Mucosa of stomach (tissue), 1 donor: ENCODE measurements around the gene SOX13.
A peak's percentile ranks its signal among the peaks of the same experiment; 100 is the strongest.

ENCODE experiments used
- H3K27me3 ChIP-seq: one replicate; pipeline ENCODE4 v1.7.0; 2013; ENCODE audit warnings: mild to moderate bottlenecking, low read length; ENCODE audit not compliant: control insufficient read depth, insufficient read depth
- H3K36me3 ChIP-seq: one replicate; pipeline ENCODE4 v1.7.0; 2013; ENCODE audit warnings: low read length; ENCODE audit not compliant: control insufficient read depth, insufficient read depth
- H3K4me1 ChIP-seq: one replicate; pipeline ENCODE4 v1.7.0; 2013; ENCODE audit warnings: mild to moderate bottlenecking, low read length; ENCODE audit not compliant: control insufficient read depth, insufficient read depth
- H3K4me3 ChIP-seq: one replicate; pipeline ENCODE4 v1.7.0; 2013; ENCODE audit warnings: low read length
- H3K9ac ChIP-seq: one replicate; pipeline ENCODE4 v1.7.0; 2013; ENCODE audit warnings: mild to moderate bottlenecking, low read length, moderate library complexity
- H3K9me3 ChIP-seq: one replicate; pipeline ENCODE4 v1.7.0; 2013; ENCODE audit warnings: mild to moderate bottlenecking, low read length, moderate library complexity; ENCODE audit not compliant: control insufficient read depth
- donor health status: Pancreatic carcinoma.

Gene SOX13

DNA sequence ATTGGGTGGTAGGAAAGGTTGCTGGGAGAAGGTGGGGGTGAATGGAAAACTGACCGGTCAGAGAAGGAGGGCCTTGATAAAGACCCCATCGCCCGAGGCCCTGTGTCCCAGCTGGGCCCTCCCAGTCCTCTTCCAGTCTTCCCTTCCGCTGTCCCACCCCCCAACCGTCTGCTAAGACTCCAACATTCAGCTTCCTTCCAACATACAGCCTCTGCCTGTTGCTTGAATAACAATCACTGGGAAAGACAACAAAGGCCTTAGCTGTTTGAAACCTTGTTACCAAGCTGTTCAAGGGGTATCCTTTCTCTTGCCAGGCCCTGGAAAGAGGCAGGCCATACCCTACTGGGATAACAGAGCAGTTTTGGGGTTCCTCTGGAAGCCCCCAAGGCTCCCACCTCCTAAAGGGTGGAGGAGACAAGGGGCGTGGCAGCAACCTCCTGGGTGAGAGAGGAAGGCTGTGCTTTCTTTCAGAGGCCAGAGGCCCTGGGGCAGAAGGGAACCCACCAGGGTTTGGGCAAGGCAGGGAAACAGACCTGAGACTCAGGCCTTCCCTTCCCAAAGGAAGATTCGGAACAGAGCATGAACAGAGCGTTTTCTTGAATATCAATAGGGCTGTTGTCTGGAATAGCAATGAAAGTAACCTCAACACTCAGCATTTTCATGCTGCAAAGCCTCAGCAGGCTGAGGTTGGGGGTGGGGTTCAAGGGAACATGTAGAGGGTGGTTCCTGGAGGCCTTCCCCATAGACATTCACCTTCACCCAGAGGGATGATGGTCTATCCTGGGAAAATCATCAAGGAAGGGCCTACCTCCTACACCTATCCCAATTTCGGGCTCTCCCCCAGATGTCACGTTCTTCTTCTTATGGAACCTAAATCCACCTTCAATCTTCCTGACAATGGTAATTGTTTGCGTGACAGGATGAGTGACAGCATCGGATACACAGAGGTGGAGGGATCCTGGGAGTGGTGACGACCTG, 74.8 kb downstream of the SOX13 start:
- no peaks in the 10 kb centered on the region for H3K4me1 ChIP-seq
- peaks cover 12% of the 10 kb centered on the region for H3K27me3 ChIP-seq
- no peaks in the 10 kb centered on the region for H3K9me3 ChIP-seq
- H3K36me3 ChIP-seq, result no peaks in the 10 kb centered on the region
- H3K9ac ChIP-seq, result no peak overlapping the region
- H3K4me3 ChIP-seq, result no peak overlapping the region

- Histone ChIP-seq H3K9ac (no peak overlapping the region), H3K9me3 (no peaks in the 10 kb centered on the region), H3K36me3 (no peaks in the 10 kb centered on the region), H3K4me1 (no peaks in the 10 kb centered on the region), H3K4me3 (no peak overlapping the region), H3K27me3 (peaks cover 15% of the 10 kb centered on the region)
These were observed 76.2 kb downstream of the SOX13 start for GRCh38 chr1:204149107-204149506.

- Histone ChIP-seq H3K9me3 (no peaks in the 10 kb centered on the region), H3K36me3 (no peaks in the 10 kb centered on the region), H3K27me3 (peaks cover 15% of the 10 kb centered on the region), H3K4me1 (no peaks in the 10 kb centered on the region), H3K4me3 (no peak overlapping the region), H3K9ac (no peak overlapping the region)
These were observed 77.0 kb downstream of the SOX13 start for GRCh38 chr1:204149635-204150565.

GRCh38 chr1:204150702-204151551, 78.0 kb downstream of the SOX13 start:
- H3K9ac ChIP-seq, result no peak overlapping the region

GRCh38 chr1:204151552-204152309, 78.8 kb downstream of the SOX13 start, which contains the start of gene ETNK2:
Gene ETNK2 (minus strand): TSS chr1:204152044. CDS start chr1:204151852, 192 bp downstream.
- Histone ChIP-seq H3K27me3 (peaks cover 17% of the 10 kb centered on the region), H3K9me3 (no peaks in the 10 kb centered on the region), H3K4me3 (no peak within 1 kb of the TSS), H3K4me1 (no peaks in the 10 kb centered on the region), H3K9ac (peak within 1 kb of the TSS; percentile 50), H3K36me3 (no peaks in the 10 kb centered on the region)

More at GRCh38 chr1:204150702-204151551, 78.0 kb downstream of the SOX13 start:
- Histone ChIP-seq H3K4me1 (no peaks in the 10 kb centered on the region), H3K9me3 (no peaks in the 10 kb centered on the region), H3K27me3 (peaks cover 17% of the 10 kb centered on the region), H3K4me3 (no peak overlapping the region), H3K36me3 (no peaks in the 10 kb centered on the region)

DNA sequence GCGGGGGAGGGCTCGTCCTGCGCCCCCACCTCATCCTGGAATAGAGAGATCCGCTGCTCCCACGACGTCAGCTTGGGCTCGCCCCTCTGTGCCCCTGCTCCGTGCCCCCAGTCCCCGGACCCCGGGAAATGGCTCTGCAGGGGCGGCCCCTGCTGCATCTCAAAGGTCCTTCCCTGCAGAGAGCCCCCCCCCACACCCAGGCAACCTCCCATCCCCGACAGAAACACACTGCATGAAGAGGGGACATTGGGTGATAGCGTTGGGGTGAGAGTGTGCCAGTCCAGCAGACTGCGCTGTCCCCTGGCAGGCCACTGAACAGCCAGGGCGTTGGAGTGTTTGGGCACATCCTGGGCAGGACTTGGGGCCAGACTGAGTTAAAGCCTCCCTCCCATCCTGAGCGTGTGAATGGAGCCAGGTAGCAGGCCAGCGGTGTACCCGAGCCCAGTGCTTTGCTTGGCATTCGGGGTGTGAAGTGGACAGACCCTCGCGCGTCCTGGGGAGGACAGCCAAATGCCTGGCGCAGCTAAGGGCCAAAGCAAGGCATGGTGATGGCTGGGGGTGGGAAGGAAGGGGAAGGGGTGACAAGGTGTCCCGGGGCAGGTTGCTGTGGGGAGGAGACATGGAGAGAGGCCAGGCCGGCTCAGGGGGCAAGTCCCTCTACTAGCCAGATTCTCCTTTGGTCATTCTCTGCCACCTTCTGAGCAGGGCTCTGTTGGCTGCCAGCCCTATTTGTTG, 79.6 kb downstream of the SOX13 start:
- Histone ChIP-seq H3K27me3 (peaks cover 17% of the 10 kb centered on the region), H3K4me3 (no peak overlapping the region), H3K36me3 (no peaks in the 10 kb centered on the region), H3K9ac (peak overlapping the region; percentile 50), H3K9me3 (no peaks in the 10 kb centered on the region), H3K4me1 (no peaks in the 10 kb centered on the region)

DNA sequence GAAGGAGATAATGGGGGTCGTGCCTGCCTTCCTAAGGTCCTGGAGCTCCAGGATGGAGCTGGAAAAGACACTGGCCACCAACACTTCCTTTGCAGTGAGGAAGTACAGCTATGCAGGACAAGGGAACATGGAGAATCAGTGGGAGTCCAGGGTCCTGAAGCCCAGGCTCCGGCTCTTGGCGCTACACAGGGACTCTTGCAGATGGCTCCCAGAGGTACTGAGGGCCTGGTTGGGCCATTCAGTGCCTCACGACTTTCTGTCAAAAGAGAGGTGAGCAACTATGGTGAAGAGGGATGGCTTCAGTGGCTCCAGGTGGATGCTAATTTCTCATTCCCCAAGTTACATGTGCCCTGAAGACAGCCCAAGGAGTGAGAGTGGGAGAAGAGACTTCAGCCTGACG, 80.8 kb downstream of the SOX13 start:
- Histone ChIP-seq H3K36me3 (no peaks in the 10 kb centered on the region), H3K9me3 (no peaks in the 10 kb centered on the region), H3K4me3 (no peak overlapping the region), H3K4me1 (no peaks in the 10 kb centered on the region), H3K27me3 (peaks cover 17% of the 10 kb centered on the region), H3K9ac (no peak overlapping the region)

GRCh38 chr1:204154568-204155255, 81.8 kb downstream of the SOX13 start:
- H3K9ac ChIP-seq, result no peak overlapping the region
- H3K4me1 ChIP-seq, result no peaks in the 10 kb centered on the region
- no peaks in the 10 kb centered on the region for H3K9me3 ChIP-seq
- H3K27me3 ChIP-seq, result peaks cover 17% of the 10 kb centered on the region
- H3K36me3 ChIP-seq, result no peaks in the 10 kb centered on the region
- no peak overlapping the region for H3K4me3 ChIP-seq

- Histone ChIP-seq H3K9ac (no peak overlapping the region), H3K27me3 (peaks cover 17% of the 10 kb centered on the region), H3K9me3 (no peaks in the 10 kb centered on the region)
These were observed 83.0 kb downstream of the SOX13 start for GRCh38 chr1:204155881-204156280.

DNA sequence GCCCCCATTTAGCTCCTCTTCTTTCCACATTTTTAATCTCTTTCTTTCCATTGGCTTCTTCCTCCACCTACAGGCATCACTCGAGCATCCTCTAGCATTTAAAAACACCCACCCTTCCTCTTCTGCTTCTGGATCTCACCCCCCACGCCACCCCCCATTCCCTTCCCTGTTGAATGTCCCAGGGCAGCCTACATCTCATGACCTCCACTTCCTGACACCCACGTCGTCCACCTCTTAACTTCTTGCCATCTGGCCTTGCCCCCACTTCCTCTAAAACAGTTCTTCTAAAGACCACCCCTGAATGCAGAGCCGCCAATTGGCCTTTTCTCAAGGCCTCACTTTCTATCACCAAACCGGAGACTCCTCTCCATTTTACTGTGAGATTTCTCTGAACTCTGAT, 85.0 kb downstream of the SOX13 start:
- Histone ChIP-seq H3K4me3 (no peak overlapping the region), H3K9ac (no peak overlapping the region), H3K27me3 (peaks cover 10% of the 10 kb centered on the region), H3K4me1 (peaks cover 9% of the 10 kb centered on the region), H3K36me3 (no peaks in the 10 kb centered on the region), H3K9me3 (no peaks in the 10 kb centered on the region)

More at GRCh38 chr1:204155881-204156280, 83.0 kb downstream of the SOX13 start:
- H3K36me3 ChIP-seq, result no peaks in the 10 kb centered on the region
- H3K4me3 ChIP-seq, result no peak overlapping the region
- H3K4me1 ChIP-seq, result no peaks in the 10 kb centered on the region
